Ovary (tissue), 3 donors: Measurements from ENCODE around the gene RPS23.

Experiments used
- CTCF ChIP-seq, 3 donors: fragments of 450-650 bp in 2 of 3; fragments of 200-600 bp in 1 of 3; IDR thresholded peaks; one replicate each; pipeline versions ENCODE4 v1.5.1 to v1.8.0; 2016 to 2022; ENCODE audit warnings: antibody characterized with exemption in 3 of 3, mild to moderate bottlenecking in 1 of 3
- EP300 ChIP-seq: sonication (generic); formaldehyde crosslinking; IDR thresholded peaks from one replicate; pipeline ENCODE4 v1.6.1; 2017; ENCODE audit warnings: antibody characterized with exemption
- POLR2A ChIP-seq: fragments of 450-650 bp; IDR thresholded peaks from one replicate; pipeline ENCODE4 v1.6.1; 2017; ENCODE audit warnings: antibody characterized with exemption, mild to moderate bottlenecking, moderate library complexity
- donor health status: DM: no; HTN: no; CAD: no.

GRCh38 chr5:82325996-82326395, 47.8 kb upstream of the RPS23 start:
- no peak for TF ChIP-seq POLR2A
- TF ChIP-seq CTCF (IDR thresholded peaks at IDR 0.05) = no peak
- TF ChIP-seq EP300 = no peak
